ENCODE measurements around the gene FHDC1.
A peak's percentile ranks its signal among the peaks of the same experiment; 100 is the strongest.

FHDC1 gene

DNA sequence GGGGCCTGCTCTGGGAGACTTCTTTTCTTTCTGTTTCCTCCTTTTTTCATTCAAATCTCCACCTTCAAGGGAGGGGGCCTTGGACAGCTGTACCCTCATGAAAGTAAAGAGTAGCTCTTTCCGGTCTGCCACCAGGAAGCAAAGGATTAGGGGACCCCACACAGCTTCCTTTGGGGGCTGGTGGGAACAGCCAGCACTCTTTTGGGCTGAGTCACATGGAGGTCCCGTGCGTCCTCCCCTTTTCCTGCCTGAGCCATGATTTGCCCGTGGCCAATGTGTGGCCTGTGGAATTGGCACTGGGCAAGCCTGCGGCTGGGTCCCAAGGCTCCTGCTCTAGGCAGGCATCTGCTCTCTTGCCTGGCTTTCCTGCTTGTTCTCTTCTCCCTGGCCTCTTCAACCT, 65.5 kb downstream of the FHDC1 start:
- no peak for DNase-seq (ENCODE audit: low spot score in 2 of 2)
- Histone ChIP-seq H3K27me3 (ENCODE audit: low read depth) (no peaks in the 10 kb centered on the region), H3K4me1 (no peaks in the 10 kb centered on the region), H3K4me3 (no peak overlapping the region), H3K9me3 (no peaks in the 10 kb centered on the region), H3K36me3 (replicated peaks) (no peaks in the 10 kb centered on the region)
- in situ Hi-C loops (cut with MboI; ENCODE audit: low sequenced_read_pairs), result no loop called here

DNA sequence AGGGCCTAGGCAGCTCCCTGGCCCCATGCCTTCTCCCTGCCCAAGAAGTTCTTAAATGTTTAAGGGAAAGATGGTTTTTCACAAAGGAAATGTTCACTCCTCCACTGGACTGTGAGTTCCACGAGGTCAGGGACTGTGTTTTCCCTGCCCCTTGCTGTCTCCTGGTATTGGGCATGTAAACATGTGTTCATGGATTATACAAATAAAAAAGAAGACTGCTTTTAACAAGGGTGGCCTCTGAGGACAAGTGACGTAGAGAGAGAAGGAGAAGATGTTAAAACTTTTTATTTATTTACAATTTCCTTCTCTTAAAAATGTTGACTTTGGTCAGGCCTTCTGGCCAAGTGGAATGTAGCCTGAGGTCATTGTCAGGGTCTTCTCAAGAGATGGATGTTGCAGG, 66.0 kb downstream of the FHDC1 start:
- Histone ChIP-seq H3K9me3 (no peaks in the 10 kb centered on the region), H3K4me1 (no peaks in the 10 kb centered on the region), H3K4me3 (no peak overlapping the region), H3K36me3 (replicated peaks) (no peaks in the 10 kb centered on the region), H3K27me3 (ENCODE audit: low read depth) (no peaks in the 10 kb centered on the region)
- no peak for DNase-seq (ENCODE audit: low spot score in 2 of 2)
- in situ Hi-C loops (cut with MboI; ENCODE audit: low sequenced_read_pairs), result no loop called here

DNA sequence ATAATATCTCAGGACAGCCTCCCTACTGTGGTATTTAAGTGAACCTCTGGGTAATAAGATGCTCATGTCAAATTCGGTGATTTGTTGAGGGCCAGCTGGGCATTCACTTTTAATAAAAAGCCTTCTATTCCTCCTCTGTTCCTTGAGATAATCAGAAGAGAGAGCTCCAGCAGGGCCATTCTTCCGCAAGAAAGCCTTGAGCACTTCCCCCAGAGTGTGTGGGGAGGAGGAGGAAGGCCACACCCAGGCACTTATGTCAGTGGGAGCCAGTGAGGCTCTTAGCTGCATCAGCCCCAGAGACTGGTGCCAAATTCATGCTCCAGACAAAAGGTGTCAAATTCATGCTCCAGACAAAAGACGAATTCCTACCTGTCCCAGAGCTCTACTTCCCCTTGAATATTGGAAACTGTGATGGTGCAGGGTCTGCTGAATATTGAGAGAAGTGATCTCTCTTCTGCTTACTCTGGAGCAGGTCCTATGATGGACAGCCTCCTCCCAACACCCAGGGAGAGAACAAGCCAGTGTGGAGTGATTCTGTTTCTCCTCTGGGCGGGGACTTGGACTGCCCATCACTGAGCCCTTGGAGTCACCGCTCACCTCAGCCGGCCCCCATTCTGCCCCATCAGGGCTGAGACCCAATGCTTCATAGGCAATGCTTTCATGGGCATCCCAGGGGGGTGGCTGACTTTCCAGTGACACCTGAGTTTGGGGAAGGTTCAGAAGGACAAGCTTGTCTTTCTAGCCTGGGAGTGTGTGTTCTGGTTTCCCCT, 68.1 kb downstream of the FHDC1 start:
- no peak for DNase-seq (ENCODE audit: low spot score in 2 of 2)
- H3K4me1 ChIP-seq, result no peaks in the 10 kb centered on the region
- no peaks in the 10 kb centered on the region for H3K9me3 ChIP-seq
- in situ Hi-C loops (cut with MboI; ENCODE audit: low sequenced_read_pairs), result no loop called here
- no peak overlapping the region for H3K4me3 ChIP-seq
- no peaks in the 10 kb centered on the region for H3K27me3 ChIP-seq (ENCODE audit: low read depth)
- no peaks in the 10 kb centered on the region for H3K36me3 ChIP-seq (replicated peaks)

DNA sequence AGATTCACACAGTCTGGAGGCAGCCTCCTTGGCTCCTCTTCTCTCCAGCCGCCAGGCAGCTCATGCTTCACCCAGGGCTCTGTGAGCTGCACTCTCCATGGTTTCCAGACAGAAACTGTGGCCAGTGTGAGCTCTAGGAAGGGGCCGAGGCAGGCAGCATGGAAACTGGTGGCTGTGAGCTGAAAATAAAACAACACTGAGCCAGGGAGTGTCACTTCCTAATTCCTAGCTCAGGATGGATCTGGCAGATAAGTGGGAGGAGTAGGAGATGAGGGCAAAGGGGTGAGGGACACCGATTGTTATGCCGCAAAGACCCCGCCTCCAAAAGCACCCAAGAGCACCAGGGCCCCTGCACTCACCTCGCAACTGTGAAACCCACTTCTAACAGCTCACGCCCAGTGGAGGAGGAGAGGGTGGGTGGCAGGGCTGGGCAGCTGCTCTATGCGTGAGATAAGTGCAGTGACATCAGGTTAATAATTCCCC, 69.8 kb downstream of the FHDC1 start:
- H3K27me3 ChIP-seq (ENCODE audit: low read depth), result no peaks in the 10 kb centered on the region
- H3K4me3 ChIP-seq, result no peak overlapping the region
- no peaks in the 10 kb centered on the region for H3K9me3 ChIP-seq
- no peaks in the 10 kb centered on the region for H3K4me1 ChIP-seq
- DNase-seq (ENCODE audit: low spot score in 2 of 2), result peak in 1 of 2 experiments; percentile 12
- in situ Hi-C loops (cut with MboI; ENCODE audit: low sequenced_read_pairs), result no loop called here
- no peaks in the 10 kb centered on the region for H3K36me3 ChIP-seq (replicated peaks)

DNA sequence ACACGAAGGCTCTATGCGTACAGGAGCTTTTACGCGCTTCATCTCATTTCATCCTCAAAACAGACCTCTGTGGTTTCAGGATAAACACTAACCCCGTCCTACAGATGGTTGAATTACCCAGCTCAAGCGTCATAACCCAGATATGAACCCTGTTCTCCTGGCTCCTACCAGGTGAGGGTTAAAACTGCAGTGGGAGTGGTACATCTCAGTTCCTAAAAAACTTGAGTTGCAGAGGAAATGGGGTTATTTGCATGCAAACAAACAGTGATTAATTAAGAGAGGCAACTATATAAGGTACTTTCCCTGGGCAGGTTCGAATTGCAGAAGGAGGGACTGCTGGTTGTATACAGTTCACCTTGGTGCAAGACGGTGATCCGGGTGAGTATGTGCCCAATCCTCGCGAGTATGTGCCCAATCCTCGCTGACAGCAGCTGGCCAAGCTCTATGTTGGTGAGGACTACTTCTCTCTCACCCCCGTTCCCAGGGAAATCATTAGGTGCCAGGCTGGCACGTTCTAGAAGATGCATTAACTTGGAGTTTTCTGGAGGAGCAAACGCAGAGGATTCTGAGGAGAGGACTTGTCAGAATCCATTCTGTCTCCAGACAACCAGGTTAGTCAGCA, 72.6 kb downstream of the FHDC1 start:
- in situ Hi-C loops (cut with MboI; ENCODE audit: low sequenced_read_pairs), result no loop called here
- DNase-seq (ENCODE audit: low spot score in 2 of 2), result no peak
- no peaks in the 10 kb centered on the region for H3K9me3 ChIP-seq
- H3K27me3 ChIP-seq (ENCODE audit: low read depth), result no peaks in the 10 kb centered on the region
- no peaks in the 10 kb centered on the region for H3K4me1 ChIP-seq
- no peak overlapping the region for H3K4me3 ChIP-seq
- no peaks in the 10 kb centered on the region for H3K36me3 ChIP-seq (replicated peaks)

DNA sequence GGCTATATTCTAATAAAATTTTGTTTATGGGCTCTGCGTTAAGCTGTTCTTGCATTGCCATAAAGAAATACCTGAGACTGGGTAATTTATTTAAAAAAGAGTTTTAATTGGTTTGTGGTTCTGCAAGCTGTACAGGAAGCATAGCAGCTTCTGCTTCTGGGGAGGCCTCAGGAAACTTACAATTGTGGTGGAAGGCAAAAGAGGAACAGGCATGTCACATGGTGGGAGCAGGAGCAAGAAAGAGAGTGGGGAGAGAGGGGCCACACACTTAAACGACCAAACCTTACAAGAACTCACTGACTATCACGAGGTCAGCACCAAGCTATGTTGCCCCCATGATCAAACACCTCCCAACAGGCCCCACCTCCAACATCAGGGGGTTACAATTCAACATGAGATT, 74.0 kb downstream of the FHDC1 start:
- Histone ChIP-seq H3K9me3 (no peaks in the 10 kb centered on the region), H3K27me3 (ENCODE audit: low read depth) (no peaks in the 10 kb centered on the region), H3K4me3 (no peak overlapping the region), H3K36me3 (replicated peaks) (no peaks in the 10 kb centered on the region), H3K4me1 (no peaks in the 10 kb centered on the region)
- in situ Hi-C loops (cut with MboI; ENCODE audit: low sequenced_read_pairs), result no loop called here
- no peak for DNase-seq (ENCODE audit: low spot score in 2 of 2)

DNA sequence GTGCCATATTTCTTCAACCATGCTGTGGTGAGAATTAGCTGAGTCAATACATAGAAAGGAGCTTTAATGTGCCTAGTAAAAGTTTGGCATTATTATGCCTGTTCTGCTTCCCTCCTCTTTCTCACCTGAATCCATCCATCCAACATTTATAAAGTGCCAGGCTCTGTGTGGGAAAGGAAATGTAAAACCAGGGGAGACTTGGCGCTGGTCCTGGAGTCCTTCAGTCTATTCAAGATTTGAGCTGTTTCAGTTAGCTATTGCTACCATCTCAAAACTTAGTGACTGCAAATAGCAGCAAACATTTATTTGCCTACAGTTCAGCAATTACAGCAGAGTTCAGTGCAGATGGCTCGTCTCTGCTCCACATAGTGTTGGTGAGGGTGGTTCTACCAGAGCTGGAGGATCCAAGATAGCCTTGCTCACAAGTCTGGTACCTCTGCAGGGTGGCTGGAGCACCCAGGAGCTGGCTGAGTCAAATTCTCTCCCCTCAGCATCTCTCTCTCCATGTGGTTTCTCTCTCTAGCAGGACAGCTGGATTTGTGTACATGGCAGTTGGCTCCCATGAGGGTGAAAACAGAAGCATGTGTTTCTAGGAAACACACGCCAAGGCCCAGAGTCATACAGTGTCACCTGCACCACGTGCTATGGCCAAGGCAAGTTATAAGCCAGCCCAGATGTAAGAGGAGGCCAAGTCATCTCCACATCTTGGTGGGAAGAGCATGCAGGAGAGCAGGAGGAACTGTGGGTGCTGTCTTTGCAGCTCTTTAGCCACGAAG, 77.3 kb downstream of the FHDC1 start:
- H3K36me3 ChIP-seq (replicated peaks), result no peaks in the 10 kb centered on the region
- no peak overlapping the region for H3K4me3 ChIP-seq
- no peak for DNase-seq (ENCODE audit: low spot score in 2 of 2)
- in situ Hi-C loops (cut with MboI; ENCODE audit: low sequenced_read_pairs), result no loop called here
- H3K9me3 ChIP-seq, result no peaks in the 10 kb centered on the region; the same call in 1 of the 2 replicates
- H3K4me1 ChIP-seq, result no peaks in the 10 kb centered on the region
- H3K27me3 ChIP-seq (ENCODE audit: low read depth), result no peaks in the 10 kb centered on the region; the same call in 1 of the 2 replicates

DNA sequence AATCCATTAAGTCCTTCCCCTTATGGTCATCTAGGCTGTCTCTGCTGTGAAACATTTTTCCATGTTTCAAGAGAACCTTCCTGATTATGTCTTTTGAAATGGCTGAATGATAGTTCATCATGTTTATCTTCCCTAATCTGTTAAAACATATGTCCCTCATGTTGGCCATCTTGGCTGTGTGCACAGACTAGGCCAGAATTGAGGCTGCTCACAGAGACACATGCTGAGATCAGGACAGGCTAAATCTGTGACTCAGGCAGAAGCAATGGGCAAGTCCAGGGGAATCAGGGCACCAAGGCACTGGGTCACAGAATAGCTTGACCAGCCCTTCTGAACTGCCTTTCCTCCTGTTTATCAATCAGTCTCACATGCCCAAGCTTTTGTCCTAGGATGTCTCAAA, 78.3 kb downstream of the FHDC1 start:
- Histone ChIP-seq H3K4me3 (no peak overlapping the region), H3K27me3 (ENCODE audit: low read depth) (no peaks in the 10 kb centered on the region; the same call in 1 of the 2 replicates), H3K4me1 (no peaks in the 10 kb centered on the region), H3K36me3 (replicated peaks) (no peaks in the 10 kb centered on the region), H3K9me3 (no peaks in the 10 kb centered on the region; the same call in 1 of the 2 replicates)
- in situ Hi-C loops (cut with MboI; ENCODE audit: low sequenced_read_pairs), result no loop called here
- no peak for DNase-seq (ENCODE audit: low spot score in 2 of 2)

DNA sequence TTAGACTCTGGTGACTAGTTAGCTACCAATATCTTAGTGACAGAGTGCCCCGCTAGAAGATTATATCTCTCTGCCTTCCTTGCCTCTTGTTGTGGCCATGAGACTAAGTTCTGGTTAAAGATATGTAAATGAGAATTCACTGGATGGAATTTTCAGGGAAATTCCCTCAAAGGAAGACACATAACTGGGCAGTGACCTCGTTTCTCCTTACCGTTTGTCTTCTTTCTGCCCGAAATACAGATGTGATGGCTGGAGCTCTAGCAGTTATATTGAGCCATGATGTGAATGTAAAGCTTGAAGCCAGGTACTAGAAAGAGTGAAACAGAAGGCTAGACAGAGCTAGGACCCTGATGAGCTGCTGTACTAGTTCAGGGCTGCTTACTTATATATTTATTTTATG, 80.5 kb downstream of the FHDC1 start:
- Histone ChIP-seq H3K36me3 (replicated peaks) (no peaks in the 10 kb centered on the region), H3K9me3 (no peaks in the 10 kb centered on the region; the same call in 1 of the 2 replicates), H3K4me3 (no peak overlapping the region), H3K27me3 (ENCODE audit: low read depth) (no peaks in the 10 kb centered on the region; the same call in 1 of the 2 replicates), H3K4me1 (no peaks in the 10 kb centered on the region)
- in situ Hi-C loops (cut with MboI; ENCODE audit: low sequenced_read_pairs), result no loop called here
- DNase-seq (ENCODE audit: low spot score in 2 of 2), result no peak

DNA sequence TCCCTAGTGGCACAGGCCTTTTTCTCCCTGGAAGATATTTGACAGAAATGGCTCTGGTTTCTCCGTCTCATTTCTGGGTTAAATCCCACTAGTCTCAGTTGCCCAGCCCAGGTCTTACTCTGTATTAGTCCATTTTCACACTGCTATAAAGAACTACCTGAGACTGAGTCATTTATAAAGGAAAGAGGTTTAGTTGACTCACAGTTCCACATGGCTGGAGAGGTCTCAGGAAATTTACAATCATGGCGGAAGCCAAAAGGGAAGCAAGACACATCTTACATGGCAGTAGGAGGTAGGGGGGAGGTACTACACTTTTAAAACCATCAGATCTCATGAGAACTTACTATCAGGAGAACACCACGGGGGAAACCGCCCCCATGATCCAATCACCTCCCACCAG, 81.9 kb downstream of the FHDC1 start:
- in situ Hi-C loops (cut with MboI; ENCODE audit: low sequenced_read_pairs), result no loop called here
- no peaks in the 10 kb centered on the region for H3K36me3 ChIP-seq (replicated peaks)
- H3K4me1 ChIP-seq, result no peaks in the 10 kb centered on the region
- H3K9me3 ChIP-seq, result no peaks in the 10 kb centered on the region; the same call in 1 of the 2 replicates
- DNase-seq (ENCODE audit: low spot score in 2 of 2), result no peak
- no peaks in the 10 kb centered on the region; the same call in 1 of the 2 replicates for H3K27me3 ChIP-seq (ENCODE audit: low read depth)
- no peak overlapping the region for H3K4me3 ChIP-seq

DNA sequence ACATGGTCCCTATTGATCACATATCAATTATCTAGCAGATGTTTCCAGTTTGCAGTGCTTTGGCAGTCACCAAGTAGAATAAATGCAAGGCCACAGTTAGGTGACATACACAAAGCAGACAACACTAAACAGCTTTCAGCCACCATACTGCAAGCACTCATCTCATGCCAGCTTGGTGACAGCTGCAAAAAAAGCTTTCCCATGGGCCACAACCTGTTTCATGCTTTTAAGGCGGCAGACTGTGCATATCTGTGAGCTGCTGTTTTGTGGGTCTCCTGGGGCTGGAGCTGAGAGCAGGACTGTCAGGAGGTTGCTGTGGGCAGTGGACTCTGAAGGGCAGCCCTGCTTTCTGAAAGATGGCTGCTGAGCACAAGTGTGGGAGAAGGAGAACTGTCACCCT, 82.6 kb downstream of the FHDC1 start:
- DNase-seq (ENCODE audit: low spot score in 2 of 2), result no peak
- Histone ChIP-seq H3K36me3 (replicated peaks) (no peaks in the 10 kb centered on the region), H3K9me3 (no peaks in the 10 kb centered on the region; the same call in 1 of the 2 replicates), H3K4me3 (no peak overlapping the region), H3K4me1 (no peaks in the 10 kb centered on the region), H3K27me3 (ENCODE audit: low read depth) (no peaks in the 10 kb centered on the region; the same call in 1 of the 2 replicates)
- in situ Hi-C loops (cut with MboI; ENCODE audit: low sequenced_read_pairs), result no loop called here

DNA sequence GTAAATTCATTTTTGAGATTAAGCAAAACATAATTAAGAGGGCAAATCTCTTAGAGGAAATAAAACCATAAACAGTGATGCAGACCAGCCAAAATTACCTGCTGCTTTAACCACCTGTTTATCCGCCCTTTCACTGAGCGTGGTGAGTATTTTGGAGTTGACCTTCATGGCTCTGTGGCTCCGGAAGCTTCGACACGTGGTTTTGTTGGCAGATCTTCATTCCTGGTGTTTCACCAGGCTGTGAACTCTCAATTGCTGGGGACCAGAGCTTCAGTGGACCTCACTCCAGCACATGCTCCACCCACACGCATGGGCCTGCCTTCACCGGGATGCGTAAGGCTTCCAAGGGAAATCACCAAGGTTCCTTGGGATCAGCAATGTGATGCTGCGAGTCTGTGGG, 83.8 kb downstream of the FHDC1 start:
- no peaks in the 10 kb centered on the region; the same call in 1 of the 2 replicates for H3K27me3 ChIP-seq (ENCODE audit: low read depth)
- no peak overlapping the region for H3K4me3 ChIP-seq
- H3K9me3 ChIP-seq, result no peaks in the 10 kb centered on the region; the same call in 1 of the 2 replicates
- H3K4me1 ChIP-seq, result no peaks in the 10 kb centered on the region
- no peaks in the 10 kb centered on the region for H3K36me3 ChIP-seq (replicated peaks)
- in situ Hi-C loops (cut with MboI; ENCODE audit: low sequenced_read_pairs), result no loop called here
- no peak for DNase-seq (ENCODE audit: low spot score in 2 of 2)

DNA sequence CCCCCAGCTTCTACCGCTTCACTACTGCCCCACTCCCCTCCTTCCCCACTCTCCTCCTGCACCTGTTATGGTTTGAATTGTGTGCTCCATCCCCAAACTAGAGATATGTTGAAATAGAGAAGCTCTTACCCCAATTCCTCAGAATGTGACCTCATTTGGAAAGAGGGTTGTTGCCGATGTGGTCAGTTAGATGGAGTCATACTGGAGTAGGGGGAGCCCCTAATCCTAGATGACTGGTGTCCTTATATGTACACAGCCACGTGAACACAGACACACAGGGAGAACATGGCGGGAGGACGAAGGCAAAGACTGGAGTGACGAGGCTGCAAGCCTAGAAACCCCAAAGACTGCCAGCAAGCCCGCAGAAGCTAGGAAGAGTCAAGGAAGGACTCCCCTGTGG, 84.3 kb downstream of the FHDC1 start:
- H3K27me3 ChIP-seq (ENCODE audit: low read depth), result no peaks in the 10 kb centered on the region; the same call in 1 of the 2 replicates
- DNase-seq (ENCODE audit: low spot score in 2 of 2), result no peak
- no peak overlapping the region for H3K4me3 ChIP-seq
- no peaks in the 10 kb centered on the region for H3K4me1 ChIP-seq
- in situ Hi-C loops (cut with MboI; ENCODE audit: low sequenced_read_pairs), result no loop called here
- H3K36me3 ChIP-seq (replicated peaks), result no peaks in the 10 kb centered on the region
- H3K9me3 ChIP-seq, result no peaks in the 10 kb centered on the region; the same call in 1 of the 2 replicates

DNA sequence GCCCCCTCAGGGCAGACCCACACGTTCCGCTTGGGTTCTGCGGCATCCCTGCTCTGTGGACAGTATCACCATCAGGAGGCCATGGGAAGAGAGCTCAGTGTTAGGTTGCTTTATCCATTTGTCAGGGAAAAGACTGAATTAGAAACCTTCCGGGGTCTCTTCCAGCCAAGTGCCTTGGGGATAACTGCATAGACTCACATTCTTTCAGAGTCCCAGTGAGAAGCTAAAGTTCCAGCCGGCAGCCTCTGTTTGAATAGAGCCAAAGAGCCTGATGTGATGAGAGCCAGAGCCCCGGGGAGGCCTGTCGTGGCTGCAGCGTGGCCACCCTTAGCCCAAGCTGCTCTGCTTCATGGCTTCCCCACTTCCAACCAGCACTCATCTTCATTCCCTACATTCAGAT, 85.2 kb downstream of the FHDC1 start:
- no peak for DNase-seq (ENCODE audit: low spot score in 2 of 2)
- Histone ChIP-seq H3K9me3 (no peaks in the 10 kb centered on the region; the same call in 1 of the 2 replicates), H3K27me3 (ENCODE audit: low read depth) (no peaks in the 10 kb centered on the region; the same call in 1 of the 2 replicates), H3K4me1 (no peaks in the 10 kb centered on the region), H3K36me3 (replicated peaks) (no peaks in the 10 kb centered on the region), H3K4me3 (no peak overlapping the region)
- in situ Hi-C loops (cut with MboI; ENCODE audit: low sequenced_read_pairs), result no loop called here
